H1 (cell line): ENCODE data around the gene TMEM232.

Source experiments
- CEBPB ChIP-seq: IDR thresholded peaks from 2 replicates; pipeline ENCODE4 v1.6.1; 2012; ENCODE audit warnings: low read depth, low read length
- CREB1 ChIP-seq: IDR thresholded peaks from 2 replicates; pipeline ENCODE4 v1.6.1; 2012; ENCODE audit warnings: inconsistent platforms
- CTCF ChIP-seq, 3 experiments: IDR thresholded peaks; 1 replicate in 2 of 3; 2 replicates in 1 of 3; pipeline versions ENCODE4 v1.5.1 to v1.6.1; 2011; ENCODE audit warnings: low read length in 3 of 3, mild to moderate bottlenecking in 3 of 3, inconsistent platforms in 2 of 3, low read depth in 1 of 3, moderate library complexity in 1 of 3; ENCODE audit not compliant: insufficient read depth in 1 of 3; ENCODE audit errors: control extremely low read depth in 1 of 3
- EZH2 ChIP-seq: fragments of 200-600 bp; sonication (generic); IDR thresholded peaks from 2 replicates; pipeline ENCODE4 v1.7.1; 2012; ENCODE audit warnings: low read depth, mild to moderate bottlenecking, moderate library complexity, low read length, inconsistent platforms; ENCODE audit not compliant: severe bottlenecking
- TAF1 ChIP-seq: IDR thresholded peaks from 2 replicates; pipeline ENCODE4 v1.6.1; 2011; ENCODE audit warnings: mild to moderate bottlenecking, low read depth, low read length

GRCh38 chr5:110548171-110548570, 178.3 kb downstream of the TMEM232 start:
- TF ChIP-seq CTCF (IDR thresholded peaks at IDR 0.05; ENCODE audit: control extremely low read depth in 1 of 3, insufficient read depth in 1 of 3, low read depth in 1 of 3, low read length in 3 of 3) (no peak), CREB1 (no peak), TAF1 (no peak), CEBPB (no peak), EZH2 (no peak)
